Testis (tissue), 2 donors: Measurements from ENCODE around the gene CNTN6.

Source experiments
- CTCF ChIP-seq, 3 experiments: fragments of 450-650 bp in 2 of 3; fragments of 200-600 bp in 1 of 3; sonication (generic) in 1 of 3; IDR thresholded peaks; one replicate each; pipeline ENCODE4 v1.5.1; 2016 to 2019; ENCODE audit warnings: antibody characterized with exemption in 3 of 3, mild to moderate bottlenecking in 2 of 3, moderate library complexity in 1 of 3
- POLR2A ChIP-seq: fragments of 450-650 bp; IDR thresholded peaks from one replicate; pipeline ENCODE4 v1.6.1; 2017; ENCODE audit warnings: antibody characterized with exemption, mild to moderate bottlenecking, moderate library complexity

GRCh38 chr3:1404270-1404962 is 311.6 kb downstream of the CNTN6 start:
- TF ChIP-seq POLR2A, result no peak
- TF ChIP-seq CTCF (IDR thresholded peaks at IDR 0.05), result no peak
